ENCODE results near the gene HOXB5.

GRCh38 chr17:48559122-48559839, 34.3 kb downstream of the HOXB5 start:
- TF ChIP-seq CTCF (IDR thresholded peaks at IDR 0.05; ENCODE audit: low read depth, low read length) (no peak), POLR2A (IDR thresholded peaks at IDR 0.05; ENCODE audit: extremely low read depth, insufficient read length) (no peak)

Data from NB4 (cell line).